Liver (tissue), 2 donors: Measurements from ENCODE around the gene EFNA2.

Experiments used
- CTCF ChIP-seq: fragments of 150-350 bp; IDR thresholded peaks from 2 replicates; pipeline ENCODE4 v1.5.1; 2017; ENCODE audit warnings: improper control_type of control experiment, low read depth, low read length; ENCODE audit not compliant: missing input control
- FOXA1 ChIP-seq: IDR thresholded peaks from 2 replicates; pipeline ENCODE4 v1.6.1; 2016; ENCODE audit warnings: antibody characterized with exemption
- donor health status: healthy.

GRCh38 chr19:1295169-1296012, 9.7 kb downstream of the EFNA2 start:
- TF ChIP-seq CTCF (no peak), FOXA1 (no peak)
